Measurements from ENCODE around the gene OR6V1. TPM values are rescaled to one million over a fixed set of nuclear protein-coding genes. Genes with fewer than 3 reads are reported as not detected.

The OR6V1 gene
- total RNA-seq, 2 donors from 2014 or later = not detected

GRCh38 chr7:143038635-143039034, 13.5 kb upstream of the OR6V1 start:
- no peak for DNase-seq (ENCODE audit: low spot score)
- TF ChIP-seq CTCF (IDR thresholded peaks at IDR 0.05) = no peak
- H3K9me3 ChIP-seq = peaks cover 0 to 9% of the 10 kb centered on the region in 2 donors
- H3K36me3 ChIP-seq = no peaks in the 10 kb centered on the region
- H3K27ac ChIP-seq = no peak overlapping the region
- no peaks in the 10 kb centered on the region for H3K4me1 ChIP-seq
- H3K27me3 ChIP-seq = no peaks in the 10 kb centered on the region
- no peak overlapping the region for H3K4me3 ChIP-seq

DNA sequence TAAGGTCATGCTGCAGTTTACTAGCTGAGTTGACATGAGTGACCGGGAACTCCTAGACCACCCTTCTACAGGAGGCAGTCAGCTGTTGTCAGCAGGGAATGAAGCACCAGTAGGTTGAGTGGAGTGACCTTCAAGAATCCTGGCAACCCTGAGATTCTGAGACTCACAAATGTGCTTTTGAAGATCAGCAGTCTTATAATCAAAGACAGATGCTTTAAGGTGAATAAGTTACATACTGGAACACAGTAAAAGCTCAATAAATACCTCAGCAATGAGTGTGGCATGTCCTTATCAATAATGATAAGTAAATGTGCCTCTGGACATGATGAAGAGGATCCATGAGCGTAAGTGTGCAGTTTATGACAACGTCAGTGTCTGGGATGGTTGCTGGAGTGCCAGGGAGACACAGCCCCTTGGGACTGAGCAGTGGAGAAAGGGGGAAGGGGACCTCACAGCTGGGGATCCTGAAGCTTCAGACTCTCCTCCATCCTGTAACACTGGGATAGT, 11.9 kb upstream of the OR6V1 start:
- Histone ChIP-seq H3K4me1 (no peaks in the 10 kb centered on the region), H3K27ac (no peak overlapping the region), H3K4me3 (no peak overlapping the region), H3K27me3 (no peaks in the 10 kb centered on the region), H3K36me3 (no peaks in the 10 kb centered on the region), H3K9me3 (no peaks in the 10 kb centered on the region)
- TF ChIP-seq CTCF (IDR thresholded peaks at IDR 0.05) = no peak
- no peak for DNase-seq (ENCODE audit: low spot score)

- Histone ChIP-seq H3K36me3 (no peaks in the 10 kb centered on the region), H3K4me3 (no peak overlapping the region), H3K27ac (no peak overlapping the region), H3K27me3 (no peaks in the 10 kb centered on the region), H3K9me3 (no peaks in the 10 kb centered on the region), H3K4me1 (no peaks in the 10 kb centered on the region)
- TF ChIP-seq CTCF (IDR thresholded peaks at IDR 0.05) = no peak
- DNase-seq (ENCODE audit: low spot score) = no peak
Observed at GRCh38 chr7:143041346-143041745, 10.8 kb upstream of the OR6V1 start.

DNA sequence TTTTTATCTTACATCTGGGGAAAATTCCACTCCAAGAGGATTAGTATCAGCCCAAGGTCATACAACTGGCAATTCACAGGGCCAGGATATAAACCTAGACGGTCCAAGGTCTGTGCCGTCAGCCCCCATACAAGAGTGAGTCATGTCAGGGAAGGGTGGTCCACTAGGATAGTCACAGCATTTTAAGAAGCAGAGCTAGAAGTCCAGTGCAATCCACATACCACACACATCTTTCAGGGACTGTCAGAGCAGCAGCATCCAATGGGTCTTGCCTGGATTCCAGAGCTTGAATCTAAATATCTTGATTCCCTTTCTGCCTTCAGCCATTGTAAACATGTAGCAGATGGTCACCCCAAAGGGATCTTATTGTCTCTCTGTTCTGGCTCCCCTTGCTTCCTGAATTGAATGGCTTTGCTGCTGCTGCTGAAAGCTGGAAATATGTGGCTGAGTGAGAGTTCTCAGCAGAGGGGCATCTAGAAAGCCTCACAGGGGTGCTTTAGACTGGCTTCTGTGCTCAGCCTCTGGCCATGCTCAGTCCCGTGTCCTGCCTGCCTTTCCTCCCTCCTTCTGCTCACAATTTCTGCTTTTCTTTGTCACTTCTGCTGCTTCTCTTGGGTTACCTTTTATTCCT, 9.9 kb upstream of the OR6V1 start:
- DNase-seq (ENCODE audit: low spot score) = no peak
- no peak for TF ChIP-seq CTCF (IDR thresholded peaks at IDR 0.05)
- no peaks in the 10 kb centered on the region for H3K36me3 ChIP-seq
- no peak overlapping the region for H3K4me3 ChIP-seq
- H3K4me1 ChIP-seq = no peaks in the 10 kb centered on the region
- no peak overlapping the region for H3K27ac ChIP-seq
- no peaks in the 10 kb centered on the region for H3K27me3 ChIP-seq
- no peaks in the 10 kb centered on the region for H3K9me3 ChIP-seq

DNA sequence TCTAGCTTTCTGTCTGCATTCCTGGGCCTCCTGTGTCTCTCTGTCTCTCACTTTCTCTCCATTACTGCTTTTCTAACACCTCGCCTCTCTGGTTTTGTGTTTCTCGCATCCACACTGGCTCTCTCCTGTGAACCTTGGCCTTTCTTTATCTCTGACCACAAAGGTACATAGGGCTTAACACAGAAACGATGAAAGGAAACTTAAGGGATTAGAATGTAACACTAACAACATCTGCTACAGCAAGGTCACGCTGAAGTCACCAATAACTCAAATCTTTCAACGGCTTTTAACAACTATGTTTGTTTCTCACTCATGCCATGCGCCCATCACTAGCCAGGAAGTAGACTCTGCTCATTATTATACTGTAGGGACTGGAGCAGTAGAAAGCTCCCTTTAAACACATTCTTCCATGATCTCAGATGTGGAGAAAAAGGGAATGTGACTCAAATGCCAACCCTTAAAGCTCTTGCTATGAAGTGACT, 9.3 kb upstream of the OR6V1 start:
- Histone ChIP-seq H3K4me3 (no peak overlapping the region), H3K27ac (no peak overlapping the region), H3K4me1 (no peaks in the 10 kb centered on the region), H3K27me3 (no peaks in the 10 kb centered on the region), H3K36me3 (no peaks in the 10 kb centered on the region), H3K9me3 (no peaks in the 10 kb centered on the region)
- DNase-seq (ENCODE audit: low spot score) = no peak
- TF ChIP-seq CTCF (IDR thresholded peaks at IDR 0.05) = no peak

DNA sequence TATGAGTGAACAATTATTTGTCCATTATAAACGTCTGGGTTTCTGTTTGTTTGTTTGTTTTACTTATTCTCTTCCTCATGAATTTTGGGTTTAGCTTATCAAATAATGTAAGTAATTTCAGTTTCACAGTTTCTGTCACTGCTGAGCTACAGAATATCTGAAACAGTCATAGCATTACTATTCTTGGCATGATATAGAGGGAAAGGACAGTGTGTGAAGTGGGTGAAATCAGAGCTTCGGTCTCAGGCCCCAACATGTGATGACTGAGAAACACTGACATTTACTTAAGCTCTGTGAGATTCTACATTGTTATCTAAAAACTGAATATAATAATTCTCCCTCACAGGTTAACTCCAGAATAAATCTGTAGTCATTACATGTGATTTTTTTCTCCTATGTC, 8.8 kb upstream of the OR6V1 start:
- no peaks in the 10 kb centered on the region for H3K9me3 ChIP-seq
- no peak overlapping the region for H3K27ac ChIP-seq
- H3K27me3 ChIP-seq = no peaks in the 10 kb centered on the region
- TF ChIP-seq CTCF (IDR thresholded peaks at IDR 0.05) = no peak
- H3K4me3 ChIP-seq = no peak overlapping the region
- H3K4me1 ChIP-seq = no peaks in the 10 kb centered on the region
- H3K36me3 ChIP-seq = no peaks in the 10 kb centered on the region
- no peak for DNase-seq (ENCODE audit: low spot score)

All from right atrium auricular region (tissue), 2 donors.